ENCODE measurements around the gene PKM. TPM values are rescaled to one million over a fixed set of nuclear protein-coding genes. Genes with fewer than 3 reads are reported as not detected.

Gene PKM
- total RNA-seq, 2 experiments from 2014 or later = 202 to 203 TPM

GRCh38 chr15:72233769-72234168 lies 2.8 kb upstream of the PKM start:
- H3K27ac ChIP-seq (ENCODE audit: low read depth in 1 of 2, low read length in 2 of 2) = no peak overlapping the region
- peaks cover 49% of the 10 kb centered on the region for H3K4me1 Mint-ChIP-seq (ENCODE audit: low read depth)
- H3K4me1 ChIP-seq (ENCODE audit: insufficient read depth, low read length) = peaks cover 40% of the 10 kb centered on the region
- ATAC-seq (ENCODE audit: poor library complexity) (no peak), DNase-seq (no peak)
- intact Hi-C loops (cut with DNase I, micrococcal nuclease) = loop anchor here in 1 of 2 experiments (5.0 kb wide), 2 partner anchors 239 to 454 kb away; partner anchors contain the start of genes ARIH1, BBS4 and HIGD2B
- H3K4me3 ChIP-seq (ENCODE audit: low read length) = no peak overlapping the region
- H3K27me3 ChIP-seq (ENCODE audit: control insufficient read depth in 1 of 2, insufficient read depth in 2 of 2, low read length in 2 of 2) = no peaks in the 10 kb centered on the region
- CTCF ChIA-PET = no interaction called here
- no peaks in the 10 kb centered on the region for H3K36me3 ChIP-seq (ENCODE audit: insufficient read depth, low read length)
- peaks cover 18% of the 10 kb centered on the region for H3K36me3 Mint-ChIP-seq (ENCODE audit: low read depth)
- no peak for TF ChIP-seq CTCF (IDR thresholded peaks at IDR 0.05)
- POLR2A ChIA-PET = no interaction called here
- H3K27me3 Mint-ChIP-seq = no peaks in the 10 kb centered on the region
- peak overlapping the region; percentile 67 for H3K27ac Mint-ChIP-seq
- H3K9me3 Mint-ChIP-seq = no peaks in the 10 kb centered on the region
- H3K9me3 ChIP-seq (ENCODE audit: control insufficient read depth in 1 of 2, insufficient read depth in 1 of 2, low read length in 2 of 2) = no peaks in the 10 kb centered on the region
- no peak overlapping the region for H3K4me3 Mint-ChIP-seq

- ATAC-seq (ENCODE audit: poor library complexity) (peak; percentile 58), DNase-seq (peak in 12 of 14 experiments; percentile 34 to 87 (median 58))
- H3K4me3 Mint-ChIP-seq = peak overlapping the region; percentile 98
- no peaks in the 10 kb centered on the region for H3K9me3 Mint-ChIP-seq
- ChIA-PET CTCF (interaction anchor here (0.7 to 2.9 kb wide), 5 partner anchors 9 to 242 kb away, joined by 3 to 13 read pairs (median 4); no protein-coding TSS in a partner anchor), POLR2A (interaction anchor here (0.6 to 2.8 kb wide), 17 partner anchors 9 to 545 kb away, joined by 3 to 19 read pairs (median 5); partner anchors contain the start of genes HEXA, MYO9A and SENP8)
- TF ChIP-seq CTCF (IDR thresholded peaks at IDR 0.05) = no peak
- H3K4me1 Mint-ChIP-seq (ENCODE audit: low read depth) = peaks cover 57% of the 10 kb centered on the region
- Histone ChIP-seq H3K4me3 (ENCODE audit: low read length) (peak overlapping the region; percentile 96), H3K9me3 (ENCODE audit: control insufficient read depth in 1 of 2, insufficient read depth in 1 of 2, low read length in 2 of 2) (no peaks in the 10 kb centered on the region), H3K4me1 (ENCODE audit: insufficient read depth, low read length) (peaks cover 52% of the 10 kb centered on the region), H3K27ac (ENCODE audit: low read depth in 1 of 2, low read length in 2 of 2) (peak overlapping the region; percentile 61 to 92), H3K27me3 (ENCODE audit: control insufficient read depth in 1 of 2, insufficient read depth in 2 of 2, low read length in 2 of 2) (no peaks in the 10 kb centered on the region), H3K36me3 (ENCODE audit: insufficient read depth, low read length) (no peaks in the 10 kb centered on the region)
- peaks cover 18% of the 10 kb centered on the region for H3K36me3 Mint-ChIP-seq (ENCODE audit: low read depth)
- H3K27me3 Mint-ChIP-seq = no peaks in the 10 kb centered on the region
- peak overlapping the region; percentile 93 for H3K27ac Mint-ChIP-seq
- intact Hi-C loops (cut with DNase I, micrococcal nuclease) = loop anchor here in 1 of 2 experiments (1.0 to 5.0 kb wide), 4 partner anchors 40 to 455 kb away; partner anchors contain the start of genes ARIH1, BBS4, HIGD2B and MYO9A
Measured at GRCh38 chr15:72231833-72232478, 966 bp upstream of the PKM start.

- H3K36me3 ChIP-seq (ENCODE audit: insufficient read depth, low read length) = no peaks in the 10 kb centered on the region
- DNase-seq (peak in 12 of 14 experiments; percentile 38 to 80 (median 54)), ATAC-seq (ENCODE audit: poor library complexity) (no peak)
- peak overlapping the region; percentile 78 to 92 for H3K27ac ChIP-seq (ENCODE audit: low read depth in 1 of 2, low read length in 2 of 2)
- ChIA-PET POLR2A (interaction anchor here (1.0 to 2.8 kb wide), 17 partner anchors 8 to 456 kb away, joined by 3 to 19 read pairs (median 5); partner anchors contain the start of genes BBS4, HEXA, HIGD2B and MYO9A), CTCF (interaction anchor here (2.9 kb wide), 1 partner anchor 31 kb away, joined by 13 read pairs; no protein-coding TSS in a partner anchor)
- no peak for TF ChIP-seq CTCF (IDR thresholded peaks at IDR 0.05)
- H3K4me1 ChIP-seq (ENCODE audit: insufficient read depth, low read length) = peaks cover 57% of the 10 kb centered on the region
- Mint-ChIP-seq H3K4me3 (peak overlapping the region; percentile 98), H3K27me3 (no peaks in the 10 kb centered on the region), H3K9me3 (no peaks in the 10 kb centered on the region), H3K27ac (peak overlapping the region; percentile 93), H3K4me1 (ENCODE audit: low read depth) (peaks cover 63% of the 10 kb centered on the region), H3K36me3 (ENCODE audit: low read depth) (peaks cover 29% of the 10 kb centered on the region)
- H3K27me3 ChIP-seq (ENCODE audit: control insufficient read depth in 1 of 2, insufficient read depth in 2 of 2, low read length in 2 of 2) = no peaks in the 10 kb centered on the region
- H3K9me3 ChIP-seq (ENCODE audit: control insufficient read depth in 1 of 2, insufficient read depth in 1 of 2, low read length in 2 of 2) = no peaks in the 10 kb centered on the region
- peak overlapping the region; percentile 96 for H3K4me3 ChIP-seq (ENCODE audit: low read length)
- intact Hi-C loops (cut with DNase I, micrococcal nuclease) = loop anchor here (1.0 to 5.0 kb wide), 5 partner anchors 31 to 457 kb away; partner anchors contain the start of genes ARIH1 (in 1 of the 2), BBS4 (in 1 of the 2), HIGD2B (in 1 of the 2) and MYO9A (in 1 of the 2)
Measured at GRCh38 chr15:72230197-72231065, 559 bp downstream of the PKM start.

All from CD4-positive, alpha-beta T cell (primary cell).